H1 (cell line): ENCODE measurements around the gene DHRS3. TPM values are rescaled to one million over a fixed set of nuclear protein-coding genes. Genes with fewer than 3 reads are reported as not detected.

ENCODE experiments used
- CBX5 ChIP-seq: fragments of 300-800, 300-1000 bp; sonication (generic); IDR thresholded peaks from 2 replicates; pipeline ENCODE4 v1.7.1; 2016; ENCODE audit warnings: antibody characterized with exemption, low read length, low read depth
- CEBPB ChIP-seq: IDR thresholded peaks from 2 replicates; pipeline ENCODE4 v1.6.1; 2012; ENCODE audit warnings: low read depth, low read length
- CHD1 ChIP-seq: IDR thresholded peaks from 2 replicates; pipeline ENCODE4 v1.6.1; 2012; ENCODE audit warnings: low read depth, low read length, improper control_type of control experiment
- CHD2 ChIP-seq: IDR thresholded peaks from 2 replicates; pipeline ENCODE4 v1.6.1; 2012; ENCODE audit warnings: low read length, improper control_type of control experiment
- EP300 ChIP-seq, 2 experiments: IDR thresholded peaks; 1 replicate in 1 of 2; 2 replicates in 1 of 2; pipeline ENCODE4 v1.6.1; 2011 to 2012; ENCODE audit warnings: low read depth in 2 of 2, low read length in 2 of 2, mild to moderate bottlenecking in 2 of 2, borderline replicate concordance in 1 of 2, inconsistent platforms in 1 of 2, moderate library complexity in 1 of 2
- EZH2 ChIP-seq: fragments of 200-600 bp; sonication (generic); IDR thresholded peaks from 2 replicates; pipeline ENCODE4 v1.7.1; 2012; ENCODE audit warnings: low read depth, mild to moderate bottlenecking, moderate library complexity, low read length, inconsistent platforms; ENCODE audit not compliant: severe bottlenecking
- FOSL1 ChIP-seq: IDR thresholded peaks from 2 replicates; pipeline ENCODE4 v1.6.1; 2011; ENCODE audit warnings: mild to moderate bottlenecking, low read depth, low read length, moderate library complexity; ENCODE audit not compliant: insufficient read depth
- GABPA ChIP-seq: IDR thresholded peaks from 2 replicates; pipeline ENCODE4 v1.6.1; 2011; ENCODE audit warnings: mild to moderate bottlenecking, low read length, moderate library complexity, borderline replicate concordance; ENCODE audit not compliant: insufficient read depth
- GTF2F1 ChIP-seq: IDR thresholded peaks from 2 replicates; pipeline ENCODE4 v1.6.1; 2012; ENCODE audit warnings: low read depth, low read length, improper control_type of control experiment, borderline replicate concordance
- HDAC6 ChIP-seq: IDR thresholded peaks from one replicate; pipeline ENCODE4 v1.7.1; 2012; ENCODE audit warnings: low read depth, mild to moderate bottlenecking, inconsistent platforms, low read length, moderate library complexity
- PHF8 ChIP-seq: fragments of 200-600 bp; sonication (generic); conservative IDR thresholded peaks from 2 replicates; pipeline ENCODE4 v1.7.1; 2012; ENCODE audit warnings: low read depth, mild to moderate bottlenecking, inconsistent platforms, low read length, moderate library complexity
- RBBP5 ChIP-seq: IDR thresholded peaks from 2 replicates; pipeline ENCODE4 v1.7.1; 2012; ENCODE audit warnings: low read depth, mild to moderate bottlenecking, inconsistent platforms, low read length, moderate library complexity, borderline replicate concordance
- RFX5 ChIP-seq: IDR thresholded peaks from 2 replicates; pipeline ENCODE4 v1.6.1; 2011; ENCODE audit warnings: low read depth, low read length, improper control_type of control experiment, borderline replicate concordance
- RXRA ChIP-seq: IDR thresholded peaks from 2 replicates; pipeline ENCODE4 v1.6.1; 2011; ENCODE audit warnings: low read depth, mild to moderate bottlenecking, low read length, moderate library complexity; ENCODE audit not compliant: insufficient read depth
- SIRT6 ChIP-seq: IDR thresholded peaks from one replicate; pipeline ENCODE4 v1.7.1; 2012; ENCODE audit warnings: low read length, inconsistent platforms
- SP2 ChIP-seq: IDR thresholded peaks from 2 replicates; pipeline ENCODE4 v1.6.1; 2012; ENCODE audit warnings: mild to moderate bottlenecking, low read length, inconsistent platforms
- SRF ChIP-seq: IDR thresholded peaks from 2 replicates; pipeline ENCODE4 v1.6.1; 2011; ENCODE audit warnings: mild to moderate bottlenecking, low read depth, low read length, moderate library complexity
- SUZ12 ChIP-seq: fragments of 200-600 bp; sonication (generic); IDR thresholded peaks from 2 replicates; pipeline ENCODE4 v1.6.1; 2012; ENCODE audit warnings: mild to moderate bottlenecking, inconsistent platforms, low read length, moderate library complexity, mixed read lengths
- TAF7 ChIP-seq: optimal IDR thresholded peaks from 2 replicates; pipeline ENCODE3; 2011; ENCODE audit warnings: low read depth, mild to moderate bottlenecking, inconsistent platforms, low read length, moderate library complexity, borderline replicate concordance
- TBP ChIP-seq: IDR thresholded peaks from 2 replicates; pipeline ENCODE4 v1.6.1; 2011; ENCODE audit warnings: low read depth, low read length, improper control_type of control experiment
- TCF12 ChIP-seq: IDR thresholded peaks from 2 replicates; pipeline ENCODE4 v1.6.1; 2011; ENCODE audit warnings: low read depth, mild to moderate bottlenecking, low read length
- TEAD4 ChIP-seq: IDR thresholded peaks from 2 replicates; pipeline ENCODE4 v1.6.1; 2012; ENCODE audit warnings: low read depth, low read length, inconsistent platforms, mixed read lengths
- YY1 ChIP-seq: IDR thresholded peaks from 2 replicates; pipeline ENCODE4 v1.6.1; 2011; ENCODE audit warnings: low read depth, mild to moderate bottlenecking, low read length
- ZNF274 ChIP-seq: IDR thresholded peaks from 2 replicates; pipeline ENCODE4 v1.7.0; 2012; ENCODE audit warnings: low read length, borderline replicate concordance; ENCODE audit errors: extremely low read depth
- polyA plus RNA-seq, 7 experiments: library from polyadenylated mRNA; depleted of rRNA in 3 of 7; stranded (reverse) in 5 of 7; unstranded in 2 of 7; fragments of >200 nt in 5 of 7; fragments of 200-250 nt in 2 of 7; gene quantifications; 1 replicate in 5 of 7; 2 replicates in 1 of 7; 4 replicates in 1 of 7; pipeline versions ENCODE4 v1.2.1 to v1.2.3, GENCODE V29; 2011 to 2013; ENCODE audit warnings: missing spikeins in 2 of 7, mixed read lengths in 2 of 7
- total RNA-seq: library from RNA; stranded (reverse); fragmentation: NEBNext Ultra II Directional; extraction: Animal tissue kit (Norgen Biotek cat#: 25700); gene quantifications from 2 replicates; pipeline ENCODE4 v1.2.1, GENCODE V29; 2021
- TF ChIP-seq, protein P1 (sequence below): IDR thresholded peaks from 2 replicates; pipeline ENCODE4 v1.6.1; 2012; ENCODE audit warnings: inconsistent platforms

Gene DHRS3
- total and polyA plus RNA-seq, 2 of the 8 experiments (the other 6 are each of a cell fraction or from before 2014, with no cell fraction given) = 32.5 to 36.4 TPM

DNA sequence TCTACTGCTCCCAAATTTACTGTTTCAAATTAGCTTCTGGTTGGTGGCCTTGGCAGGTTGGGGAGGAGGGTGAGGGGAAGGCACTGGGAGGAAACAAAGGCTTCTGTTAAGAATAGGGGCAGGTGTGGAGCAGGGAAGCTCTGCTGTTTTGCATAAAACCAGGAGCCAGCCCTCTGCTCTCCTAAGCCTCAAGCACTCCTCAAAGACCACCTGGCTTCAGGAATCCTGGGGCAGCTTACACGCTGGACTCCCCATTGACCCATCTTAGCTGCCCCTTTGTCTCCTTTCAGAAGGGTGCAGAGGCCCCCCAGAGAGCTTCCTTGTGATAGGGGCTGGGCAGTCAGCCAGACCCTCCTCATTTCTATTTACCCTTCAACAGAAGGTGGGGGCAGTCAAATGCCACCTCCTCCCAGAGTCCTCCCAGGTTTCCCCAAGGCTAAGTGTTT lies 11.5 kb upstream of the DHRS3 start (continued):
- TF ChIP-seq SP2 = no peak
- TF ChIP-seq TAF7 = peak; percentile 48
- no peak for TF ChIP-seq RBBP5
- no peak for TF ChIP-seq HDAC6
- TF ChIP-seq GABPA = no peak
- no peak; a peak in 1 of 3 replicates for TF ChIP-seq EP300 (IDR thresholded peaks at IDR 0.05; ENCODE audit: borderline replicate concordance in 1 of 2, low read depth in 2 of 2, low read length in 2 of 2)
- no peak for TF ChIP-seq GTF2F1
- no peak for TF ChIP-seq FOSL1
- TF ChIP-seq TEAD4 = no peak
- no peak for TF ChIP-seq TBP
- no peak for TF ChIP-seq SRF
- TF ChIP-seq EZH2 = no peak
- TF ChIP-seq CBX5 = no peak
- no peak for TF ChIP-seq CHD1
- TF ChIP-seq PHF8 = no peak
- TF ChIP-seq ZNF274 = no peak
- TF ChIP-seq, protein P1, sequence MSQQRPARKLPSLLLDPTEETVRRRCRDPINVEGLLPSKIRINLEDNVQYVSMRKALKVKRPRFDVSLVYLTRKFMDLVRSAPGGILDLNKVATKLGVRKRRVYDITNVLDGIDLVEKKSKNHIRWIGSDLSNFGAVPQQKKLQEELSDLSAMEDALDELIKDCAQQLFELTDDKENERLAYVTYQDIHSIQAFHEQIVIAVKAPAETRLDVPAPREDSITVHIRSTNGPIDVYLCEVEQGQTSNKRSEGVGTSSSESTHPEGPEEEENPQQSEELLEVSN = no peak
- TF ChIP-seq CHD2 = no peak
- TF ChIP-seq SUZ12 = no peak
- TF ChIP-seq CEBPB = no peak
- TF ChIP-seq RFX5 = no peak
- no peak for TF ChIP-seq SIRT6
- 0 out of 2 replicates have a peak, but pooled peaks have one; percentile 20 for TF ChIP-seq RXRA
- TF ChIP-seq TCF12 = peak; percentile 83
- TF ChIP-seq YY1 = 0 out of 2 replicates have a peak, but pooled peaks have one; percentile 12
